ENCODE data around the gene MEIS1. TPM values are rescaled to one million over a fixed set of nuclear protein-coding genes. Genes with fewer than 3 reads are reported as not detected.
"Not testable (repeated sequence)": the region's sequence is repeated elsewhere in the genome, so short reads cannot be mapped to it uniquely, and the experiment has no call there.

MEIS1 gene
- total RNA-seq: 24.1 and 33.0 TPM in 2 replicates

GRCh38 chr2:66434679-66435548 is at the start of gene MEIS1:
TSS of gene MEIS1 (plus strand) at chr2:66435125. CDS start at chr2:66435857, 732 bp downstream.
- DNase-seq (ENCODE audit: low read depth, low spot score): peak; percentile 91

DNA sequence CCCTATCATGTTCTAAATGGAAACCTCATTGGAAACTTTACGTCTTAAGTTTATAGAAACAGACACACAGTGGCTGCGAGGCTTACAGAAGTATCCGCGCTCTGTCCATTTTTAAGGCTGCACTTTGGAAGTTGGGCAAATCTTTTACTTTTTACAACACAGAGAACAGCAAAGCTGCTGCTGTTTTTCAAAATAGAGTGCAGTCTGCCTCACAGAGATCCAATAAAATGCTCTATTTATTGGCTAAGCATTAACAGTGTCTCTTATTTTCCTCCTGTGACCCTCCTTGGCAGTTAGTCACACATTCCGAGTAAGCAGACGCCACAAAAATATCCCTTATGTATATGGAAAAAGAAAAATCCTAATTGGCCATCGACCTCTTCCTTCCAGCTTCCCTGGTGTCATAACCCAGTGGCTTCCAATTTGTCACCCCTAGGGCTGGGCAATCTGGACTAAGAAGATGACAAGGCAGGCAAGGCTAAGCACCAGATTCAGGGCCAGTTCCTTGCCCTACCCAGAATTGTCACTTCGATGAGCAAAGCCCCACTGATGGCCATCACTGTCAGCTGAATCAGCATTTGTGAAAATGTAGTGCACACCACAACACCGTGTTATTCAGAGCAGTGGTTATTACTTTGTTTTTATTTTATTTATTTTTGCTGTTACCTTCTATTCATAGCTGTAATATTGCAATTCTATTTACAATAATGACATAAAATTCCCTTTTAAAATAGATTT is 47.7 kb upstream of the MEIS1 start:
- DNase-seq (ENCODE audit: low read depth, low spot score): no peak

DNA sequence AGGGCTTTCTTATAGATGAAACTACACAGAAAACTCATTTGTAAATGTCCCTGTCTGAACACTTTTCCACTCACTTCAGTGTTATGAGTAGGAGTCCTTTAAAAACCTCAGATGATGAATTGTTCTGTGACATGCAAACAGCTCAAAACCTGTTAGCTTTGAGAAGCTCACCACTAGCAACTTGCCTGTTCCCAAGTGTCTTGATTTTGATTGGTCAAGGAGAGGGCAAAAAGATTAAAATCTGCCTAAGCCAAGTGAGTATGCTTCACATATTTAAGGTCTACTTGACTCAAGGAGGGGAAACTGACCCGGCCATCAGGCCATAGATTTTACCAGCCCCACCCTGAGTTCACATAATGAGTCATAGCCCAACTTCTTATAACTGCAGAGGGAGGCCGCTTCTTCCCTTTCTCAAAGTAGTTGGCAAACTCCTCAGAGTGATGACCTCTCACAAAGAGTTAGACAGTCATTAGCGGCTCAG is 45.2 kb upstream of the MEIS1 start:
- DNase-seq (ENCODE audit: low read depth, low spot score): no peak

GRCh38 chr2:66390152-66390551 is 44.8 kb upstream of the MEIS1 start:
- no peak for DNase-seq (ENCODE audit: low read depth, low spot score)

- no peak for DNase-seq (ENCODE audit: low read depth, low spot score)
Observed at GRCh38 chr2:66390811-66391210, 44.1 kb upstream of the MEIS1 start.

GRCh38 chr2:66391240-66391639 is 43.7 kb upstream of the MEIS1 start:
- not testable (repeated sequence) for DNase-seq (ENCODE audit: low read depth, low spot score)

GRCh38 chr2:66405473-66405872 is 29.5 kb upstream of the MEIS1 start:
- DNase-seq (ENCODE audit: low read depth, low spot score): no peak

DNA sequence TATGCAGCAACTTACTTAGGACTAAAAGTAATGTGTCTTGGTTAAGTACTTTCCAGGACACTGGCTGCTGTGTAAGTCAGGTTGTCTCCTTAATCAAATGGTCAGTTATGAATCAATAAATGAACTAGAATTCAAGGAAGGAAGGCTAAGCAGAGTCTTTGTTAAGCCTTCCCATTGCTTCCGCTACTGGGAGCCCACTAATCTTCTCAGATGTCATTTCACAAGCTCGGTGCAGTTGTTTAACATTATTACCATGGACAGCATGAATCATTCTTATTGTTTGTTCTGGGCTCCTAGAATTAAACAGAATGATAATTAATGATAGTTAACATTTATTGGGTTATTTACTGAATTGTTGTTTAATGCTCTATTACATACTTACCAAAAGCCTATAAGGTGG is 26.0 kb upstream of the MEIS1 start:
- no peak for DNase-seq (ENCODE audit: low read depth, low spot score)

GRCh38 chr2:66412874-66413273 is 22.1 kb upstream of the MEIS1 start:
- no peak for DNase-seq (ENCODE audit: low read depth, low spot score)

DNA sequence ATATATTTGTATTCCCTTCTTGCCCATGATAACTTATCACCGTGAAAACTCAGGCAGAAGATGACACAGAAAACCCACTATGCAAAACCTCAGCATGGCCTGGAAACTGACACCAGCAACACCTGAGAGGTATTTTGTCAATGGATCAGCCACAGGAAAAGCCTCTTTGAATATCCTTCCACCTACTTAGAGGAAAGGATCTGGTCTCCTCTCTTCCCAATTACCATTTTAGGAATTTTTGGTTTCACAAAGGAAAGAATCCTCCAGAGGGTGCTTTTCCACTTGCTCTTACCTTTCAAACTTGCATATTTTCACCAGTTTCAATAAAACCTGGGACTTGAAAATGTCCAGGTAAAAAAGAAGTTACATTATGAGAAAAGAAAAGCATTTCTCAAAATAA is 20.0 kb upstream of the MEIS1 start:
- no peak for DNase-seq (ENCODE audit: low read depth, low spot score)

- no peak for DNase-seq (ENCODE audit: low read depth, low spot score)
Observed at GRCh38 chr2:66418381-66418780, 16.5 kb upstream of the MEIS1 start.

DNA sequence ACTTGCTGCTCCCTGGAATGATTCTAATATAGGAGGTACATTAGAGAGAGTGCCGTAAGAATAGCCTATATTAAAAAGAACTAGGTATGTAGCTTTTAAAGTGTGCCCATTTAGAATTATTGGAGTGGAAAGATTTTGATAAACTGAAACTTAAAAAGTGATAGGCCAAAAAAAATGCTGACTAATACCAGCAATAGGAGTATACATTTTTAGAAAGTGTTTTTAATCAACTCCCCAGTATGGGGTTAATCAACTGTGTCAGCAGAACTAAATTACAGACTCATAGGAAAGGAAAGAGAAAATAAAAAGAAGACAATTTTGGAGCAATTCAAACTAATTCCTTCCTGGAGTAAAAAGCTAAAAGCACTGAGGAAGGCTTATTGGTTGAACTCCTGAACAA is 13.3 kb upstream of the MEIS1 start:
- no peak for DNase-seq (ENCODE audit: low read depth, low spot score)

GRCh38 chr2:66423391-66424124 is 11.4 kb upstream of the MEIS1 start:
- no peak for DNase-seq (ENCODE audit: low read depth, low spot score)

DNA sequence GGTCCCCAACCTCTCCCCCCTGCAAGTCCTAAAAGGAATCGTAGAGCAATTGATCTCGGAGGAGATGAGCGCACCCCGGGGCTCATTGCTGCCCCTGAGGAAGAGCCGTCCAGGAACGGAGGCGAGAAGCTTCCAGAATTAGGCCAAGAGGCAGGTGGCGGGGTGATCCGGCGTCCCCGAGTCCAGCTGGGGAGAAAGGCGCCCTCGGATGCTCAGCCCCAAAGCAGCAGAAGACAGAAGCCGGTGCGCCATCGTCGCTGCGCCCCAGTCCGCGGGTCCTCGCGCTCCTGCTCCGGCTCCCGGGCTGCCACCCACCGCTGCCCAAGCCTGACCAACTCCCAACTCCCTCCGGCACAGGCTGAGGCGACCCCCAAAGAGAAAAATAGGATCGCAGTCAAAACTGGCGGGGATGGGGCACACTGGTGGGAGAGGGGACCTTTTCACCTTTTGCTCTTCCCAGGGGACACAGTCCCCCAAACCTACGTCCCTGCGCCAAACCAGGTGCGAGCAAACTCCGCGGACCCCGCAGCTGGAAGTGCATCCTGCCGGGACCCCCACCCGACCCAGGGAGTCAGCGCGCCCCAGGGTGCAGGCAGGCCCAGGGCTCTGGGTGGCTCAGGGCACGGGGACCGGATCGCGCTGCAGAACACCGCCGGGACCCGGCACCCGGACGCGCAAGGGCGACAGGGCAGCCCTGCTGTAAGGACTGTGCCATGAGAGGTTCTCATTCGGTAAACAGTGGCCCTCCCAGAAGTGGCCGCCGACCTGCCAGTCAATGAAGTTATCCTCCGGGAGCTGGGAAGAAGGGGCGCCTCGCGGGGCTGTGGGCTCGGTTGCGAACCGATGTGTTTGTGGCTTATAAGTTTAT is 8.4 kb upstream of the MEIS1 start:
- no peak for DNase-seq (ENCODE audit: low read depth, low spot score)

GRCh38 chr2:66427300-66427699 is 7.6 kb upstream of the MEIS1 start:
- DNase-seq (ENCODE audit: low read depth, low spot score): no peak

GRCh38 chr2:66428986-66429612 is 5.8 kb upstream of the MEIS1 start:
- DNase-seq (ENCODE audit: low read depth, low spot score): no peak

GRCh38 chr2:66429693-66430504 is 5.0 kb upstream of the MEIS1 start:
- no peak for DNase-seq (ENCODE audit: low read depth, low spot score)

GRCh38 chr2:66430505-66431273 is 4.2 kb upstream of the MEIS1 start:
- DNase-seq (ENCODE audit: low read depth, low spot score): no peak

DNA sequence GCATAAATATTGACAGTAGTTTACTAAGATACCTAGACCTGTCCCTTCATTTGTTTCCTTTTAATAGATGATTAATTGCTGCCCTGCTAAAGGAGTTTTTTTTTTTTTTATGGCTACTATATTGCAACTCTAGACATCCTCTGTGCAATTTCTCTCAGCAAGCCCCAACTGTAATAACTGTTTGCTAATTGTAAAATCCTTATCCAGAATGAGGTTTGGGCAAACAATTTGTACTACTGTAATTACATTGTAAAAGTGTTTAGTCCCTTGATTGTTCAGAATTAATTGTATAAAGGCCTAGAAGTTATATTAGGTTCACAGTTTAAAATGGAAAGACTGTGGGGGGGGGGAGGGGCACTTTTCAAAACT is 3.7 kb upstream of the MEIS1 start:
- DNase-seq (ENCODE audit: low read depth, low spot score): no peak

Measured in pulmonary artery endothelial cell (primary cell).